Measurements from ENCODE around the gene NCAPG2. TPM values are rescaled to one million over a fixed set of nuclear protein-coding genes. Genes with fewer than 3 reads are reported as not detected.

Gene NCAPG2
- total and polyA plus RNA-seq, 10 of the 15 experiments (the other 5 are each of a cell fraction or from before 2014, with no cell fraction given) = 11.2 to 78.2 (median 49.2) TPM

- TF ChIP-seq BCL3 (IDR thresholded peaks at IDR 0.05; ENCODE audit: borderline replicate concordance, insufficient read depth, low read depth, low read length, poor library complexity, severe bottlenecking) = peak; percentile 61
- TF ChIP-seq PKNOX1 (IDR thresholded peaks at IDR 0.05) = peak; percentile 89
- 0 out of 2 replicates have a peak, but pooled peaks have one; percentile 18 for TF ChIP-seq TBL1XR1 (IDR thresholded peaks at IDR 0.05; ENCODE audit: low read depth, low read length)
- TF ChIP-seq EGR1 (IDR thresholded peaks at IDR 0.05; ENCODE audit: borderline replicate concordance in 1 of 2, low read depth in 2 of 2, low read length in 2 of 2) = peak; percentile 60 to 73
- 0 out of 3 replicates have a peak, but pooled peaks have one; percentile 15 for TF ChIP-seq POU2F2 (IDR thresholded peaks at IDR 0.05; ENCODE audit: borderline replicate concordance, low read depth, low read length)
- no peak for TF ChIP-seq MYB (IDR thresholded peaks at IDR 0.05; ENCODE audit: borderline replicate concordance, low read depth, low read length)
- TF ChIP-seq PRDM15 (CRISPR knock-in tag; IDR thresholded peaks at IDR 0.05) = no peak
- peak; percentile 93 for TF ChIP-seq BRCA1 (IDR thresholded peaks at IDR 0.05; ENCODE audit: low read depth, low read length)
- TF ChIP-seq CTCF (IDR thresholded peaks at IDR 0.05 in 2 of 3, conservative IDR thresholded peaks at IDR 0.05 in 1 of 3; ENCODE audit: control insufficient read depth in 2 of 3, extremely low read depth in 1 of 3, insufficient read depth in 1 of 3, low read depth in 3 of 3, low read length in 3 of 3) = peak in 1 of 3 experiments; percentile 18; a peak in 1 of 6 replicates
- peak; percentile 98 for TF ChIP-seq RB1 (IDR thresholded peaks at IDR 0.05; ENCODE audit: borderline replicate concordance)
- TF ChIP-seq NR2F1 (conservative IDR thresholded peaks at IDR 0.05) = 0 out of 2 replicates have a peak, but pooled peaks have one; percentile 4
- no peak for TF ChIP-seq E2F8 (IDR thresholded peaks at IDR 0.05; ENCODE audit: low read depth, partially characterized antibody)
- no peak for TF ChIP-seq KLF5 (IDR thresholded peaks at IDR 0.05; ENCODE audit: partially characterized antibody)
- TF ChIP-seq TARDBP (IDR thresholded peaks at IDR 0.05; ENCODE audit: borderline replicate concordance) = 0 out of 2 replicates have a peak, but pooled peaks have one; percentile 72
- TF ChIP-seq BACH1 (IDR thresholded peaks at IDR 0.05; ENCODE audit: borderline replicate concordance) = peak; percentile 52
Measured at GRCh38 chr7:158704524-158705233, at the start of gene NCAPG2 (continued).
